ENCODE measurements around the gene HS6ST1. TPM values are rescaled to one million over a fixed set of nuclear protein-coding genes. Genes with fewer than 3 reads are reported as not detected.

Gene HS6ST1
- total and polyA plus RNA-seq, 2 donors (not counting 3 experiments of a cell fraction or from before 2014, with no cell fraction given) = 12.8 to 19.4 TPM

DNA sequence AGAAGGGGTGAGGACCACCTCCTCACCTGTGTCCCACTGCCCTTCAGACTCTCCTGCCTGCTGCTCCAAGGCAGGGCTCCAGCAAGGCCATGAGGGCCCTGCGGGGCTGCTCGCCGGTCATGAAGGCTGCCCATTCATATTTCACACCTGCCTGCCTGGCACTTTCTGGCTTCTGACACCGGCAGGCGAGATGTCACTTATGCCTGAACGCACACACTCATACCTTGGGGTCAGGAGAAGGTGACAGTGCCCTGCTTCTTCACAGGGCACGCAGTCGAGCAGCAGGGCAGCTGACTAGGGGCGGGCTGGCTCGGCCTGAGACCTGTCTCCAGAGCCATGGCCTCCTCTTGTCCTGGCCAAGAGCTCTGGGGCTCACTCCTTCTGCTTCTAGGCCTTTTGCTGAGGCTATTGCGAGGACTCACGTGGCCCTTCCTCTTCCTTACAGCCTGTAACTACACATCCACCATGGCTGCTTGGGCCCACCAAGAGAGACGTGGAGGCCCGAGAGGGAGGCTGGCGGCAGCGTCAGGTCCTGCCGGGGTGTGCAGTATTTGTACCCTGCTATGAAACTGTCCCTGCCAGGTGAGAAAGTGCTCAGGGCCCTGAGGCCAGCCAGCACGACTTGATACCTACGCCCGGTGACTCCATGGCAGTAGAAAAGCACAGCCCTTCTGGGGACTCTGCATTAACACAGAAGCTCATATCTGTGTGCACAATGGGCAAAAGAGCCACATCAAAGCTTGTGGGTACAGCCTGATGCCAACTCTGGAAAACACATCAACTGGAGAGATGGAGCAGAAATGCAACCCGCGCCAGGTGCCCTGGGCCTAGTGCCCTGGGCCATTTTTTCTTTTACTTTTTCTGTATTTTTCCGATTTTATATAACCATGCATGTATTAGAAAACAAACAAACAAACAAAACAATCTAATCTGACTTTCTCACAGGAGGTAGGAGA is 30.6 kb downstream of the HS6ST1 start:
- Histone ChIP-seq H3K4me1 (ENCODE audit: control insufficient read depth, extremely low read depth, insufficient read depth, low read length) (no peaks in the 10 kb centered on the region), H3K9me3 (replicated peaks; ENCODE audit: control insufficient read depth, insufficient read depth, low read length) (no peaks in the 10 kb centered on the region), H3K4me2 (ENCODE audit: insufficient read depth, low read length) (no peak overlapping the region), H3K79me2 (ENCODE audit: control insufficient read depth, insufficient read depth, low read length) (no peaks in the 10 kb centered on the region), H4K20me1 (replicated peaks; ENCODE audit: control insufficient read depth, extremely low read depth, insufficient read depth, low read length) (no peaks in the 10 kb centered on the region), H3K27me3 (ENCODE audit: control insufficient read depth in 2 of 2, insufficient read depth in 2 of 2, low read length in 2 of 2) (no peaks in the 10 kb centered on the region), H3K27ac (ENCODE audit: insufficient read depth, low read depth, low read length) (no peak overlapping the region), H2AFZ (ENCODE audit: low read depth, low read length) (no peak overlapping the region), H3K36me3 (ENCODE audit: control insufficient read depth in 2 of 2, extremely low read depth in 1 of 2, insufficient read depth in 2 of 2, low read length in 2 of 2) (no peaks in the 10 kb centered on the region), H3K9me1 (replicated peaks; ENCODE audit: control insufficient read depth, extremely low read depth, insufficient read depth, low read length) (no peaks in the 10 kb centered on the region), H3K4me3 (replicated peaks in 1 of 3; ENCODE audit: insufficient read depth in 1 of 3, low read depth in 1 of 3, low read length in 3 of 3) (no peak overlapping the region), H3K9ac (replicated peaks; ENCODE audit: extremely low read depth, insufficient read depth, low read length) (no peak overlapping the region)
- ChIA-PET CTCF (no interaction called here), POLR2A (no interaction called here)
- no TSS peak for BruUV-seq (replicated peaks)
- no peak for FAIRE-seq
- TF ChIP-seq POLR2A (IDR thresholded peaks at IDR 0.05; ENCODE audit: low read depth, low read length) (no peak), POLR2AphosphoS5 (IDR thresholded peaks at IDR 0.05; ENCODE audit: insufficient read depth, low read depth, low read length) (no peak), JUN (IDR thresholded peaks at IDR 0.05; ENCODE audit: borderline replicate concordance, insufficient read depth, insufficient read length, low read depth) (no peak), EZH2 (IDR thresholded peaks at IDR 0.05; ENCODE audit: borderline replicate concordance, low read depth, low read length, severe bottlenecking) (no peak), FOS (IDR thresholded peaks at IDR 0.05; ENCODE audit: borderline replicate concordance, insufficient read depth, low read length) (no peak)
- no peak for DNase-seq (ENCODE audit: low read depth, low spot score)
- intact Hi-C loops (cut with micrococcal nuclease) = no loop called here
- dilution Hi-C loops (cut with MboI; ENCODE audit: extremely low pct_ligation_motif_present, low sequenced_read_pairs) = no loop called here
